MM.1S (cell line): ENCODE measurements around the gene PI4K2A.

Experiments
- DNase-seq: peaks from one replicate; pipeline ENCODE4 v3.0.0-alpha.2; 2015
- H2AFZ ChIP-seq: fragments of 300-600 bp; sonication (generic); 2 replicates; pipeline ENCODE4 v1.6.0; 2016; ENCODE audit warnings: antibody characterized with exemption, low read length
- H3F3A ChIP-seq: fragments of 300-600 bp; sonication (generic); 2 replicates; pipeline ENCODE4 v1.6.1; 2016; ENCODE audit warnings: mild to moderate bottlenecking, antibody characterized with exemption, low read length, moderate library complexity, mixed read lengths; ENCODE audit not compliant: insufficient read depth
- H3K27ac ChIP-seq: fragments of 300-600 bp; sonication (generic); 2 replicates; pipeline ENCODE4 v1.5.1; 2016; ENCODE audit warnings: mild to moderate bottlenecking, low read length
- H3K27me3 ChIP-seq: fragments of 300-600 bp; sonication (generic); replicated peaks from 2 replicates; pipeline ENCODE4 v1.6.0; 2016; ENCODE audit warnings: low read length; ENCODE audit not compliant: insufficient read depth
- H3K36me3 ChIP-seq: fragments of 300-600 bp; sonication (generic); replicated peaks from 2 replicates; pipeline ENCODE4 v1.6.1; 2016; ENCODE audit warnings: mild to moderate bottlenecking, low read length, mixed read lengths; ENCODE audit not compliant: insufficient read depth
- H3K4me1 ChIP-seq: fragments of 300-600 bp; sonication (generic); 2 replicates; pipeline ENCODE4 v1.6.1; 2016; ENCODE audit warnings: low read length, mixed read lengths
- H3K4me2 ChIP-seq: fragments of 300-600 bp; sonication (generic); 2 replicates; pipeline ENCODE4 v1.6.0; 2016; ENCODE audit warnings: low read depth, low read length
- H3K4me3 ChIP-seq: fragments of 300-600 bp; sonication (generic); 2 replicates; pipeline ENCODE4 v1.5.1; 2016; ENCODE audit warnings: low read length, mixed read lengths
- H3K79me2 ChIP-seq: fragments of 300-600 bp; sonication (generic); 2 replicates; pipeline ENCODE4 v1.6.1; 2016; ENCODE audit warnings: mixed run types, low read length, mixed read lengths
- H3K9ac ChIP-seq: fragments of 300-600 bp; sonication (generic); 2 replicates; pipeline ENCODE4 v1.6.1; 2016; ENCODE audit warnings: low read length, mixed read lengths
- H3K9me2 ChIP-seq: fragments of 300-600 bp; sonication (generic); replicated peaks from 2 replicates; pipeline ENCODE4 v1.6.1; 2016; ENCODE audit warnings: mild to moderate bottlenecking, low read length, mixed read lengths; ENCODE audit not compliant: insufficient read depth
- H3K9me3 ChIP-seq: fragments of 300-600 bp; sonication (generic); replicated peaks from 2 replicates; pipeline ENCODE4 v1.6.1; 2016; ENCODE audit warnings: mild to moderate bottlenecking, low read length, mixed read lengths; ENCODE audit not compliant: insufficient read depth
- H4K20me1 ChIP-seq: fragments of 300-600 bp; sonication (generic); 2 replicates; pipeline ENCODE4 v1.6.1; 2016; ENCODE audit warnings: mild to moderate bottlenecking, low read length, moderate library complexity, mixed read lengths; ENCODE audit not compliant: insufficient read depth
- EZH2 ChIP-seq: fragments of 300-600 bp; sonication (generic); optimal IDR thresholded peaks from 2 replicates; pipeline ENCODE3; 2017; ENCODE audit warnings: low read depth, mild to moderate bottlenecking, antibody characterized with exemption, low read length, mixed read lengths
- EZH2phosphoT487 ChIP-seq: fragments of 300-600 bp; sonication (generic); IDR thresholded peaks from 2 replicates; pipeline ENCODE4 v1.6.1; 2018; ENCODE audit warnings: antibody characterized with exemption, low read length
- TF ChIP-seq, protein P1 (sequence below): fragments of 300-600 bp; sonication (generic); IDR thresholded peaks from 2 replicates; pipeline ENCODE4 v1.5.1; 2016; ENCODE audit warnings: antibody characterized with exemption, low read length, mixed read lengths

The PI4K2A gene

DNA sequence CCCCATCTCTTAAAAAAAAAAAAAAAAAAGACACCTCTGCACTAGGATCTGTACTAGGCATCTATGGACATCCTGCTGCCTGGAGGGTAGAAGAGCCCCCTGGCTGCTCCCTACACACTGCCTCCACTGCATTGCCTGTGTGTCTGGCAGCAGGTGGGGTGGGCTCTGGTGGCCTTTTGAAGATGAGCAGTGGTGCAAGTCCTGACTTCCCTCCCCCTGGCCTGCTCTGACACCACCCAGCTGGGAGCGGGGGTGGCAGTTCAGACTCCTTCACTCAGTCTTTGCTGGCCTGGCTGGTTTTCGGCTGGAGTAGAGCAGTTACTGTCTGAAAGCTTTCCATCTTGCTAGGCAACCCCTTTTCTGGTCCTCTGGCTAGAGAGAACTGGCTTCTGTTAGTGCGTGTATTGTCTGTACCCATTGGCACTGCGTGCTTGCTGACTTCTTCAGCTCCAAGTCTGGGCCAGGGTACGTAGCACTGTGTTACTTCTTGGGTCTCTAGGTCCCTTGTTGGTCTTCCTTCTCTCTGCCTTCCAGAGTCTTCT, 33.3 kb upstream of the PI4K2A start:
- H3K27me3 ChIP-seq: no peaks in the 10 kb centered on the region
- H3K27ac ChIP-seq: no peak overlapping the region
- H3K9ac ChIP-seq: no peak overlapping the region
- no peaks in the 10 kb centered on the region for H3K4me1 ChIP-seq
- no peak for DNase-seq
- H3K79me2 ChIP-seq: no peaks in the 10 kb centered on the region
- H3K9me3 ChIP-seq: no peaks in the 10 kb centered on the region
- no peaks in the 10 kb centered on the region for H4K20me1 ChIP-seq
- H3K4me2 ChIP-seq: no peak overlapping the region
- no peak overlapping the region for H2AFZ ChIP-seq
- TF ChIP-seq, protein P1, sequence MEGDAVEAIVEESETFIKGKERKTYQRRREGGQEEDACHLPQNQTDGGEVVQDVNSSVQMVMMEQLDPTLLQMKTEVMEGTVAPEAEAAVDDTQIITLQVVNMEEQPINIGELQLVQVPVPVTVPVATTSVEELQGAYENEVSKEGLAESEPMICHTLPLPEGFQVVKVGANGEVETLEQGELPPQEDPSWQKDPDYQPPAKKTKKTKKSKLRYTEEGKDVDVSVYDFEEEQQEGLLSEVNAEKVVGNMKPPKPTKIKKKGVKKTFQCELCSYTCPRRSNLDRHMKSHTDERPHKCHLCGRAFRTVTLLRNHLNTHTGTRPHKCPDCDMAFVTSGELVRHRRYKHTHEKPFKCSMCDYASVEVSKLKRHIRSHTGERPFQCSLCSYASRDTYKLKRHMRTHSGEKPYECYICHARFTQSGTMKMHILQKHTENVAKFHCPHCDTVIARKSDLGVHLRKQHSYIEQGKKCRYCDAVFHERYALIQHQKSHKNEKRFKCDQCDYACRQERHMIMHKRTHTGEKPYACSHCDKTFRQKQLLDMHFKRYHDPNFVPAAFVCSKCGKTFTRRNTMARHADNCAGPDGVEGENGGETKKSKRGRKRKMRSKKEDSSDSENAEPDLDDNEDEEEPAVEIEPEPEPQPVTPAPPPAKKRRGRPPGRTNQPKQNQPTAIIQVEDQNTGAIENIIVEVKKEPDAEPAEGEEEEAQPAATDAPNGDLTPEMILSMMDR: no peak
- TF ChIP-seq EZH2phosphoT487 (no peak), EZH2 (no peak)
- H3K36me3 ChIP-seq: no peaks in the 10 kb centered on the region
- no peaks in the 10 kb centered on the region for H3K9me2 ChIP-seq
- no peak overlapping the region for H3K4me3 ChIP-seq
- no peaks in the 10 kb centered on the region for H3F3A ChIP-seq

DNA sequence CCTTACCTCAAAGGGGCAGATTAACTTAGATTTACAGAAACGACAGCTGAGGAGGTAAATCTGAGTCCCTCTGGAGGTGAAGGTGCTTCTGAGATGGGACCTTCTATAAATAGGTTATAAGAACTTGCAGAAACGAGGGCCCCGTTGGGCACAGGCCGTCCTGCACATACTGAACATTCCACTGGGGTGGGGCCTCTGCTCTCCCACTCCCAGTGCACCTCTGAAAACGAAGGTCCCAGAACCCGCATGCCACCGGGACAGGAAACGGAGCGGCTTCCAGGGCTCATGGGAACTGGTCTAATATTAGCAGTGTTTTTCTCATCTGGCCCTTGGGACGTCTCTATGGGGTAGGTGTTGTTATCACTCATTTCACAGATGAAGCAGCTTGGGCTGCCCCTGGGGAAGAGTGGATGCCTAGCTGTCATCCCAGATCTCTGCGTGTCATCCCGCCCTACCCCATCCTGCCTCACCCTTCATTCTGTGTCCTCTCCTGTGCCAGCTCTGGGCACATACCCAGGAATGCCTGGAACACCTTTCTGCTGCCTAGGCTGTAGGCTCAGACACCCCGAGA, 31.4 kb upstream of the PI4K2A start:
- Histone ChIP-seq H3K79me2 (no peaks in the 10 kb centered on the region), H3K36me3 (no peaks in the 10 kb centered on the region), H3K4me2 (no peak overlapping the region), H2AFZ (no peak overlapping the region), H3K9ac (no peak overlapping the region), H3K4me3 (no peak overlapping the region), H3F3A (no peaks in the 10 kb centered on the region), H3K9me2 (no peaks in the 10 kb centered on the region), H3K27me3 (no peaks in the 10 kb centered on the region), H3K27ac (no peak overlapping the region), H3K9me3 (no peaks in the 10 kb centered on the region), H4K20me1 (no peaks in the 10 kb centered on the region), H3K4me1 (no peaks in the 10 kb centered on the region)
- no peak for DNase-seq
- TF ChIP-seq EZH2 (no peak), EZH2phosphoT487 (no peak)
- TF ChIP-seq, protein P1: no peak

DNA sequence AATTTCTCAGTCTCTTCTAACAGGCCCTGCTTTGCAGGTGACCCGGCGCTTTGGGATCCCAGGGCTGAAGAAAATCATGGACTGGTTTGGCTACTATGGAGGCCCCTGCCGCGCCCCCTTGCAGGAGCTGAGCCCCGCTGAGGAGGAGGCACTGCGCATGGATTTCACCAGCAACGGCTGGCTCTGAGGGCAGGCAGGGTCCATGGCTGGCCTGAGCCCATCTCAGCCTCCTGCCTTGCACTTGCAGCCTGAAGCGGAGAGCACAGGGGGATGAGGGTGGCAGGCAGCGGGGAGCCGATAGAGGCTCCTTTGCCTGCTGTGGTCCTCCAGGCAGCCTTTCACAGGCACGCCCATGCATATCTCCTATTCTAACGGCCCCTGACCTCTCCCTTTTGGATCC, 29.0 kb upstream of the PI4K2A start:
- no peaks in the 10 kb centered on the region for H3K4me1 ChIP-seq
- H3K27me3 ChIP-seq: no peaks in the 10 kb centered on the region
- no peaks in the 10 kb centered on the region for H3F3A ChIP-seq
- no peak overlapping the region for H2AFZ ChIP-seq
- no peak overlapping the region for H3K4me2 ChIP-seq
- H3K9ac ChIP-seq: no peak overlapping the region
- DNase-seq: no peak
- H3K27ac ChIP-seq: no peak overlapping the region
- TF ChIP-seq EZH2phosphoT487: no peak
- no peak for TF ChIP-seq EZH2
- TF ChIP-seq, protein P1: no peak
- no peaks in the 10 kb centered on the region for H3K9me2 ChIP-seq
- H3K79me2 ChIP-seq: no peaks in the 10 kb centered on the region
- H3K9me3 ChIP-seq: no peaks in the 10 kb centered on the region
- H3K4me3 ChIP-seq: no peak overlapping the region
- H4K20me1 ChIP-seq: no peaks in the 10 kb centered on the region
- H3K36me3 ChIP-seq: no peaks in the 10 kb centered on the region
